Activated T-helper 2 cell treated with anti-CD3 and anti-CD28 coated beads, Interferon-gamma antibody, Interleukin-2, Interleukin-4, amounts not matched to agents 10 μg/mL and 5 μg/mL and 100 μg/mL, durations not matched to agents 14 hours and 24 hours and 36 hours (primary cell): Measurements from ENCODE around the gene MAGEA2. TPM values are rescaled to one million over a fixed set of nuclear protein-coding genes. Genes with fewer than 3 reads are reported as not detected.
"Not testable (repeated sequence)": the region's sequence is repeated elsewhere in the genome, so short reads cannot be mapped to it uniquely, and the experiment has no call there.

ENCODE experiments used
- DNase-seq: peaks from one replicate; pipeline ENCODE4 v3.0.0; 2021; ENCODE audit warnings: low spot score
- H3K27ac Mint-ChIP-seq: one replicate; pipeline ENCODE4 v1.8.0; 2021; ENCODE audit warnings: mixed read lengths
- H3K27me3 Mint-ChIP-seq: one replicate; pipeline ENCODE4 v1.8.0; 2021; ENCODE audit warnings: low read depth, mixed read lengths
- H3K36me3 Mint-ChIP-seq: one replicate; pipeline ENCODE4 v1.8.0; 2021; ENCODE audit warnings: low read depth, mixed read lengths
- H3K4me1 Mint-ChIP-seq: one replicate; pipeline ENCODE4 v1.8.0; 2021; ENCODE audit warnings: low read depth, mixed read lengths
- H3K4me3 Mint-ChIP-seq: one replicate; pipeline ENCODE4 v1.8.0; 2021; ENCODE audit warnings: low read depth, mild to moderate bottlenecking, moderate library complexity, mixed read lengths
- H3K9me3 Mint-ChIP-seq: one replicate; pipeline ENCODE4 v1.8.0; 2021; ENCODE audit warnings: mixed read lengths
- intact Hi-C: fragments of 100-400 bp; cut with micrococcal nuclease; formaldehyde crosslinking; loops from one replicate; pipeline ENCODE4 v1.15.1; 2023
- total RNA-seq: library from RNA; stranded (reverse); gene quantifications from 2 replicates; pipeline ENCODE4 v1.2.3, GENCODE V29; 2022

MAGEA2 gene
- total RNA-seq, result not detected in 2 replicates

- H3K4me3 Mint-ChIP-seq, H3K9me3 Mint-ChIP-seq, H3K36me3 Mint-ChIP-seq, H3K4me1 Mint-ChIP-seq, intact Hi-C loops, H3K27me3 Mint-ChIP-seq, H3K27ac Mint-ChIP-seq, DNase-seq: not testable (repeated sequence)
Measured at GRCh38 chrX:152753686-152754650, at the start of gene MAGEA2. Gene MAGEA2, minus strand, starts transcription at chrX:152753842. Its CDS starts 2,479 bp downstream, at chrX:152751363.

- no peaks in the 10 kb centered on the region for H3K9me3 Mint-ChIP-seq
- H3K36me3 Mint-ChIP-seq, result no peaks in the 10 kb centered on the region
- intact Hi-C loops, result no loop called here
- no peak overlapping the region for H3K4me3 Mint-ChIP-seq
- H3K27ac Mint-ChIP-seq, result no peak overlapping the region
- H3K4me1 Mint-ChIP-seq, result no peaks in the 10 kb centered on the region
- DNase-seq, result no peak
- H3K27me3 Mint-ChIP-seq, result peaks cover 8% of the 10 kb centered on the region
Measured at GRCh38 chrX:152798945-152799344, 45.3 kb upstream of the MAGEA2 start.

GRCh38 chrX:152787062-152787461, 33.4 kb upstream of the MAGEA2 start:
- intact Hi-C loops, DNase-seq, H3K27me3 Mint-ChIP-seq, H3K36me3 Mint-ChIP-seq, H3K9me3 Mint-ChIP-seq, H3K4me3 Mint-ChIP-seq, H3K4me1 Mint-ChIP-seq, H3K27ac Mint-ChIP-seq: not testable (repeated sequence)

GRCh38 chrX:152769549-152770289, 16.1 kb upstream of the MAGEA2 start, which contains the start of gene MAGEA6:
Gene MAGEA6, minus strand, starts transcription at chrX:152769689. Its CDS starts 2,039 bp downstream, at chrX:152767650.
- H3K27me3 Mint-ChIP-seq, DNase-seq, H3K36me3 Mint-ChIP-seq, H3K9me3 Mint-ChIP-seq, H3K27ac Mint-ChIP-seq, H3K4me1 Mint-ChIP-seq, H3K4me3 Mint-ChIP-seq, intact Hi-C loops: not testable (repeated sequence)

- H3K4me3 Mint-ChIP-seq, H3K27ac Mint-ChIP-seq, H3K36me3 Mint-ChIP-seq, intact Hi-C loops, DNase-seq, H3K27me3 Mint-ChIP-seq, H3K9me3 Mint-ChIP-seq, H3K4me1 Mint-ChIP-seq: not testable (repeated sequence)
Measured at GRCh38 chrX:152766562-152766961, 12.9 kb upstream of the MAGEA2 start.

GRCh38 chrX:152761582-152761981, 7.9 kb upstream of the MAGEA2 start:
- H3K27me3 Mint-ChIP-seq, DNase-seq, intact Hi-C loops, H3K4me1 Mint-ChIP-seq, H3K27ac Mint-ChIP-seq, H3K4me3 Mint-ChIP-seq, H3K36me3 Mint-ChIP-seq, H3K9me3 Mint-ChIP-seq: not testable (repeated sequence)

- H3K4me3 Mint-ChIP-seq, H3K27ac Mint-ChIP-seq, H3K36me3 Mint-ChIP-seq, H3K27me3 Mint-ChIP-seq, H3K4me1 Mint-ChIP-seq, H3K9me3 Mint-ChIP-seq, DNase-seq, intact Hi-C loops: not testable (repeated sequence)
Measured at GRCh38 chrX:152759544-152759943, 5.9 kb upstream of the MAGEA2 start.

- H3K36me3 Mint-ChIP-seq, H3K9me3 Mint-ChIP-seq, H3K4me1 Mint-ChIP-seq, H3K27ac Mint-ChIP-seq, H3K27me3 Mint-ChIP-seq, DNase-seq, H3K4me3 Mint-ChIP-seq, intact Hi-C loops: not testable (repeated sequence)
Measured at GRCh38 chrX:152758918-152759317, 5.3 kb upstream of the MAGEA2 start, which contains the start of gene CSAG3. Gene CSAG3, plus strand, starts transcription at chrX:152759218.

- H3K27me3 Mint-ChIP-seq, H3K4me1 Mint-ChIP-seq, H3K27ac Mint-ChIP-seq, H3K36me3 Mint-ChIP-seq, DNase-seq, H3K9me3 Mint-ChIP-seq, H3K4me3 Mint-ChIP-seq, intact Hi-C loops: not testable (repeated sequence)
Measured at GRCh38 chrX:152754871-152755270, 1.2 kb upstream of the MAGEA2 start.

DNA sequence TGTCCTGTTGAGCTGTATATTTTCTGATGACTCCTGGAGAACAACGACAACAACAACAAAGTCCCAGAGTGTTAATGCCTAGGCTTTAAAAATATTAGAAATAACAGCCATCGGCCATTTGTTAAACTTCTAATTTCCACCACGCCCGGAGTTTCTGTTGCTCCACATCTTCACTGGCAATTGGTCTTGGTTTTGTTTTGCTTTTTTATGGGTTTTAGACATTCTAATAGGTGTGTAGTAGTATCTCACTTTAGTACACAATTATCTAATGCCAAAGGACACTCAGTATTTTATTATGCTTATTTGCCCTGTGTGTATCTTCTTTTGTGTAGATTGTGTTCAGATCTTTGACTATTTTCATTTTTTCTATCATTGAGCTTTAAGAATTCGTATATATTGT, 15.1 kb downstream of the MAGEA2 start:
- intact Hi-C loops, result no loop called here
- H3K4me3 Mint-ChIP-seq, result no peak overlapping the region
- no peaks in the 10 kb centered on the region for H3K27me3 Mint-ChIP-seq
- H3K9me3 Mint-ChIP-seq, result no peaks in the 10 kb centered on the region
- H3K27ac Mint-ChIP-seq, result no peak overlapping the region
- DNase-seq, result no peak
- no peaks in the 10 kb centered on the region for H3K36me3 Mint-ChIP-seq
- no peaks in the 10 kb centered on the region for H3K4me1 Mint-ChIP-seq

- H3K36me3 Mint-ChIP-seq, H3K4me3 Mint-ChIP-seq, DNase-seq, H3K4me1 Mint-ChIP-seq, H3K9me3 Mint-ChIP-seq, H3K27me3 Mint-ChIP-seq, intact Hi-C loops, H3K27ac Mint-ChIP-seq: not testable (repeated sequence)
Measured at GRCh38 chrX:152736528-152736927, 17.1 kb downstream of the MAGEA2 start.

GRCh38 chrX:152735860-152736511, 17.7 kb downstream of the MAGEA2 start:
- Mint-ChIP-seq H3K27ac (no peak overlapping the region), H3K4me3 (no peak overlapping the region), H3K36me3 (no peaks in the 10 kb centered on the region), H3K4me1 (no peaks in the 10 kb centered on the region), H3K27me3 (no peaks in the 10 kb centered on the region), H3K9me3 (no peaks in the 10 kb centered on the region)
- intact Hi-C loops, result no loop called here
- no peak for DNase-seq
